Hippocampal formation (tissue), 2 donors: ENCODE data around the gene VIPR2.

Experiments
- DNase-seq, 2 donors: peaks; one replicate each; lab custom pipeline; 2025; lab: John Stamatoyannopoulos, UW

VIPR2 gene

GRCh38 chr7:159119026-159119741 lies 25.5 kb downstream of the VIPR2 start:
- no peak for DNase-seq

- DNase-seq: no peak
These were observed 26.0 kb downstream of the VIPR2 start for GRCh38 chr7:159118623-159119022.

- DNase-seq: no peak
These were observed 26.5 kb downstream of the VIPR2 start for GRCh38 chr7:159118197-159118595.

GRCh38 chr7:159117366-159118196 lies 27.1 kb downstream of the VIPR2 start:
- DNase-seq: no peak

- no peak for DNase-seq
These were observed 27.9 kb downstream of the VIPR2 start for GRCh38 chr7:159116581-159117339.

- no peak for DNase-seq
These were observed 28.8 kb downstream of the VIPR2 start for GRCh38 chr7:159115601-159116501.

GRCh38 chr7:159114981-159115380 lies 29.7 kb downstream of the VIPR2 start:
- no peak for DNase-seq

GRCh38 chr7:159114096-159114495 lies 30.6 kb downstream of the VIPR2 start:
- DNase-seq: no peak

- no peak for DNase-seq
These were observed 31.6 kb downstream of the VIPR2 start for GRCh38 chr7:159113056-159113455.

GRCh38 chr7:159112136-159113011 lies 32.3 kb downstream of the VIPR2 start:
- no peak for DNase-seq

GRCh38 chr7:159109653-159110035 lies 35.0 kb downstream of the VIPR2 start:
- no peak for DNase-seq

GRCh38 chr7:159108941-159109652 lies 35.6 kb downstream of the VIPR2 start:
- DNase-seq: no peak

- DNase-seq: no peak
These were observed 36.2 kb downstream of the VIPR2 start for GRCh38 chr7:159108491-159108890.

GRCh38 chr7:159107161-159107892 lies 37.3 kb downstream of the VIPR2 start:
- no peak for DNase-seq

GRCh38 chr7:159105832-159106811 lies 38.5 kb downstream of the VIPR2 start:
- DNase-seq: no peak

- DNase-seq: no peak
These were observed 39.4 kb downstream of the VIPR2 start for GRCh38 chr7:159105066-159105780.

- DNase-seq: no peak
These were observed 40.3 kb downstream of the VIPR2 start for GRCh38 chr7:159104188-159104920.
